MM.1S (cell line): ENCODE measurements around the gene CABS1.

Source experiments
- CTCF ChIP-seq: fragments of 300-600 bp; sonication (generic); IDR thresholded peaks from 2 replicates; pipeline ENCODE4 v1.5.1; 2016; ENCODE audit warnings: antibody characterized with exemption, low read length, mixed read lengths
- EZH2phosphoT487 ChIP-seq: fragments of 300-600 bp; sonication (generic); IDR thresholded peaks from 2 replicates; pipeline ENCODE4 v1.6.1; 2018; ENCODE audit warnings: antibody characterized with exemption, low read length

DNA sequence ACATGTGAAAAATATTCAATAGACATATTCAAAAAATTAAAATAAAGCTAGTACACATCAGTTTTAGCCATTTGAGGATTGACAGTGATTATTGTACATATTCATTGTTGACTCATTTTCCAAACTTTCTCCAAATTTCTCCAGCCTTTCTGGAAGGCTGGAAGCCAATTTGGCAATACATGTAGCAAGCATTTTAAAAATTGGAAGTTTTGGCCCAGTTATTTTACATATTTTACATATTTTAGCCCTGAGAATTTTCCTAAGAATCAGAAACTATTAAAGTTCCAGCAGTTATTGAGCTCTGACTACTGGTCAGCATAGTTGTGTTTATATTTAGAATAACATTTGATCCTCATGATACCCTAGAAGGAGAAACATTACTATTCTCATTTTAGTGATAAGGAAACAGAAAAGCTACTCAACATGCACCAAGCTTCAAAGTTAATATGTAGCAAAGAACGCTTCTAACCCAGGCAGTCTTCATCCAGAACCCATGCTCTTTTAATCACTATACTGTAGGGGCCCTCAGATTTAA lies 3.2 kb downstream of the CABS1 start:
- no peak for TF ChIP-seq EZH2phosphoT487
- no peak for TF ChIP-seq CTCF
